Measurements from ENCODE around the gene METTL21A.

The METTL21A gene

GRCh38 chr2:207621501-207622039 lies 3.6 kb downstream of the METTL21A start:
- no peak for DNase-seq

DNA sequence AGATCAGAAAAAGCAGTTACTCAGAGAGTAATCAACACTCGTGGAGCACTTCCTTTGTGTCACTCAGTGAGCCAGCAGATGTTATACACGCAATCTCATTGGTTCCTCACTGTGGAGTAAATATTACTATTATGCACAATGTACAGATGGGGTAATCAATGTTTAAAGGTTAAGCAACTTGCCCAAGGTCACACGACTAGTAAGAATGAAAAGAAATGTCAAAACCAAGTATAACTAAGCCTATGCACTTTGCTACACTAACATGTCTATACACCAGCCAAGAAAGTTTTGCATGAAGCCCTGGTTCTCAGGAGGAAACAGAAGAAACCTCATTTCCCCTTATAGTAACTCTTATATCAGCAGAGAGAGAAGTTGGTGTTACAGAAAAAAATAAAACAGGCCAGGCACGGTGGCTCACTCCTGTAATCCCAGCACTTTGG lies 5.4 kb downstream of the METTL21A start:
- no peak for DNase-seq

DNA sequence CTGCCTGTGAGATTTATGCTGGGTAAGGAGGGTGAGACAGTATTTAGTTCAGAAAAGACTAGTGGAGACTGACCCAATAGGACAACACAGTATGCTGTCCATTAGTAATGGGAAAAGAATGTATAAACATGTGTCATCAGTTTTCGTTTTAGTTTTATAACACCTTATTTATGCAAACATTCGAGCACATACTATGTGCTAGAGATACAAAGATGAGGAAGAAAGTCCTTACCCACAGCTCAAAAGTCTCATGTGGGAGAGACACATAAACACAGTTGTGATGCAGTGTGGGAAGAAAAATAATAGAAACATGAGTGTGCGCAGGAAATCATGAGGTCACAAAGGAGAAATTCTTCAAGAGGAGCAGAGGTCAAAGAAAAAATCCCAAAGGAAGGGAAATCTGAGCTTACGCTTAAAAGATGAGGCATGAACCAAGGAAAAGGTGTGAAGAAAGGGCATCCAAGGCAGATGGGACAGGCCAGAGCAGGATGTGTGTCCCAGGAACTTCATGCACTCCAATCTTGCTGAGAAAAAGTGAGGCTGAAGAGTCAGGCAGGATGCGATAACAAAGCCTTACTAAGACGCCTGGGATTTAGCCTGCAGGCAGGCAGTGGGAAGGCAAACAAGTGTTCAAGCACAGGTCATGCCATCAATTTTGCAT lies 8.1 kb downstream of the METTL21A start:
- DNase-seq, result no peak

DNA sequence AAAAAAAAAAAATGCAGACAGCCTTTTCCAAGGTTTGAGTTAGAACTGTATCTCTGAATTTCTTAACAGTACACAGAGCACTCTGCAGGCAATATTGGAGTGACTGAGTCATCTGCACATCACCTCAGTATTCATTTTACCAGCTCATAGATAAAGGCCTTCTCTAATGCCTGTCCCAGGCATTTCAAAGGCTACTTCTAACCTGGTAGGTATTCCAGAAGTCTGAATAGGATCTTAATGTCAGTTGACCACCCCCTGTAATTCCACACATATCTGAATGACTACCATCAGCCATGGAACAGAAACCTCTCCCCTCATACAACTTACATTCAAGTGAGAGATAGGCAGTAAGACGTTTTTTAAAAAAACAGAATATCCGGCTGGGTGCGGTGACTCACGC lies 9.0 kb downstream of the METTL21A start:
- no peak for DNase-seq

DNA sequence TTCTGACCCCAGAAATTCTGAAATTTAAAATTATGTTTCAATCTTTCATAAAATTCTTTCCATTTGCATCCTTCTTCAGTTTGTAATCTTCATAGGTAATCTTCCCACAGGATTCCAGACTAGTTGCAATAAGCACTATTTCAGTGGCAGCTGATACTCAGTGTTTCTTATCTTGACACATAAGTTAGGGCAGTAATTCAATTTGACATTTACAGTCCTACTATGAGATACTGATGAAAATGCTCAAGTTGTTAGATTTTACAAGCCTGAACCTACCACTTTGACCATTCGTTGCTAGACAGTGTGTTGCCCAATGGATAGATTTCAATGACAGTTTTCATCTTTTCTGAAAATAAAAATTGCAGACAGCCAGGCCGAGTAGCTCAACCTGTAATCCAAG lies 10.4 kb downstream of the METTL21A start:
- no peak for DNase-seq

DNA sequence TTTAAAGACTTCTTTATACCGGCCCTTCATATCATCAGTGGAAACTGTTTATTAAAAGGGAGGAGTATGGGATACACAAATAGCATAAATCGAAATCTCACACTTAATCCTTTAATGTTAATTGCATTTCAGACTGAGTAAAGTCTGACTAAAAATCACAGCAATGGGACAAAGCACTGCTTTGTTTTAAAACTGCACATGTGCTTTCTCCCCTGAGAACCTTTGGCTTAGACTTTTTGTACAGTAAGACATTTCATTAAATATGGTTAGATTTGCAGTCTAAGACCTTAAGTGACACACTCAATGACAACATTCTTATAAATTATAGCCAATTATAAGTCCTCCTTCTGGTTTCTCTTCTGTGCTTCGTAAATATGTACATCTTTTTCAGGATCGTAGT lies 12.5 kb downstream of the METTL21A start:
- no peak for DNase-seq

DNA sequence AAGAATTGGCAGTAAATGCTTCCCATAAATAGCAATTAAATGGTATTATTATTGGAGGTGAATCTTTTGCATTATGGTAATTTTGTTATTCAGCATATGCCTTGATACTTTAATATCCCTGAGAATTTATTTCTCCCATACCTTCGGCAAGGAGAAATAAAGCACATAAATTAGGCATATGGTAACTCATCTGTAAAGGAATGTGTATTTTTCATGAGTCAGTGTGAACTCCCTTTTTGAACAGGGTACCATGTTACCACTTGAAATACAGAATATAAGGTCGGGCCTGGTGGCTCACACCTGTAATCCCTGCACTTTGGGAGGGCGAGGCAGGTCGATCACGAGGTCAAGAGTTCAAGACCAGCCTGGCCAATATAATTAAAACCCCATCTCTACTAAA lies 18.4 kb downstream of the METTL21A start:
- no peak for DNase-seq

GRCh38 chr2:207606399-207606798 lies 18.8 kb downstream of the METTL21A start:
- DNase-seq, result no peak

GRCh38 chr2:207603486-207603885 lies 21.7 kb downstream of the METTL21A start:
- DNase-seq, result no peak

GRCh38 chr2:207601774-207602173 lies 23.4 kb downstream of the METTL21A start:
- DNase-seq, result no peak

DNA sequence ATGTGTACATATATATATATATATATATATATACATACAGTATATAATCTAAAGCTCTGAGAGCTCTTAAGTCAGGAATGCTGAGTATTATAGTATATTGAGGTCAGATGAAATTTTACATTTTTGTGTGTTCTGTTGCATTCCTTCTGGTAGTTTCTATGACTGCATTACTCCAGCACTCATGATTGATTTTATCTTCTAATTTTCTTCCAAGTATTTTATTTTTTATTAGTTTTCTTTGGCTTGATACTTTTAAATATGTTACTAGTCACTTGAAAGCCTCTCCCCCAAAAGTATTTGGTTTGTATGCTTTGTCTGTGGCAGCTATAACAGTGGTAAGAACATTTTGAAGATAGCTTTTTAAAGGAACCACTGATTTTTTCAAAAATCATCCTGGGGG lies 25.0 kb downstream of the METTL21A start:
- DNase-seq, result no peak

DNA sequence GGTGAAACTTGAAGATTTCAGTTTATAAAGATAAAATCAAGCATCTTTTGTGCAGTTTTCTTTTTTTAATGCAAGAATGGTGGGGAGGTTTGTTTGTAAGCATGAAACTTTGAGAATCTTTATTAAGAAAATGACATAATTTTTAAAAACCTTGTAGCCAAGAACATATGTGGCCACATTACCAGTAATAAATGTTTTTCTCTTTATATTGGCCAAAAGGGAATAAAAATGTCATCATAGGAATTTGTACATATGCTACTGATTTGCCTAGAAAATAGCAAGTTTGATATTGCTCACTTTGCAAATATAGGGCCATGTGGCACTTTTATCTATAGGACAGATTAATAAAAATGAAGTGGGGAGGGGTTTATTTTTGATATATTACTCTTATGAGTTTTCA lies 25.6 kb downstream of the METTL21A start:
- DNase-seq, result no peak

DNA sequence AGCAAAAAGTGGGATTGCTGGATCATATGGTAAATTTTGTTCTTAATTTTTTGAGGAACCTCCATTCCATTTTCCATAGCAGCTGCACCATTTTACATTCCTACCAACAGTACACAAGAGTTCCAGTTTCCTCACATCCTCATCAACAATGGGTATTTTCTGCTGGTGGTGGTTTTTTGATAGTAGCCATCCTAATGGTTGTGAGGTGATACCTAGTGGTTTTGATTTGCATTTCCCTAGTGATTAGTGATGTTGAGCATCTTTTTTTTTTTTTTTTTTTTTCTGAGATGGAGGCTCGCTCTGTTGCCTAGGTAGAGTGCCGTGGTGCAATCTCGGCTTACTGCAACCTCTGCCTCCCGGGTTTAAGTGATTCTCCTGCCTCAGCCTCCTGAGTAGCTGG lies 30.5 kb downstream of the METTL21A start:
- no peak for DNase-seq

DNA sequence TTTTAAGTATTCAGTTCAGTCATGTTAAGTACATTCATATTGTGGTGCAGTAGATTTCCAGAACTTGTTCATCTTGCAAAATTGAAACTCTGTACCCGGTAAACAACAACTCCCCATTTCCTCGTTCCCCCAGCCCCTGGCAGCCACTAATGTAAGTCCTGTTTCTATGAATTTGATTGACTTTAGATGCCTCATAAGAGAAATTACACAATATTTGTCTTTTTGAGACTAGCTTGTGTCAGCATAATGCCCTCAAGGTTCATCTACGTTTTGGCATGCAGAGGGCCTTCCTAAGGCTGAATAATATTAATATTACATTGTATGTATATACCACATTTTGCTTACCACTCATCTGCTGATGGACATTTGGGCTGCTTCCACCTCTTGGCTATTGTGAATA lies 30.9 kb downstream of the METTL21A start:
- no peak for DNase-seq

GRCh38 chr2:207593277-207593676 lies 31.9 kb downstream of the METTL21A start:
- no peak for DNase-seq

GRCh38 chr2:207589143-207589542 lies 36.1 kb downstream of the METTL21A start:
- DNase-seq, result no peak

GRCh38 chr2:207587305-207587704 lies 37.9 kb downstream of the METTL21A start:
- no peak for DNase-seq

DNA sequence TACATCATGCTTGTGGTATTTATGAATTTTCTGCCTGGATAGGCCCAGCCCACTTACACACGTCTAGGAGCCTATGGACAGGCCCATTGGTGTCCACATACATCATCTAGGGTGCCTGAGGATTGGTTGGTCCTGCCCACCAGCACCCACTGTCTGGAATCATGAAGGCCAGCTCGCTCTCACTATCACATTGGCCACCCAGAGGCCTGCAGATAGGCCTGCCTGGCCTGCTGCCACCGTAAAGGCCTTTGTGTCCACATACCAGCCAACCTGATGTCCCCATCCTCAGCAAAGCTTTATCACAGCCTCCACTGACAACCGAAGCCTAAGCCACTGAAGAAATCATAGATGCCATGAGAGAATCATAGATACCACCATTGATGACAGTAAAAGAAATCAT lies 40.2 kb downstream of the METTL21A start:
- no peak for DNase-seq

DNA sequence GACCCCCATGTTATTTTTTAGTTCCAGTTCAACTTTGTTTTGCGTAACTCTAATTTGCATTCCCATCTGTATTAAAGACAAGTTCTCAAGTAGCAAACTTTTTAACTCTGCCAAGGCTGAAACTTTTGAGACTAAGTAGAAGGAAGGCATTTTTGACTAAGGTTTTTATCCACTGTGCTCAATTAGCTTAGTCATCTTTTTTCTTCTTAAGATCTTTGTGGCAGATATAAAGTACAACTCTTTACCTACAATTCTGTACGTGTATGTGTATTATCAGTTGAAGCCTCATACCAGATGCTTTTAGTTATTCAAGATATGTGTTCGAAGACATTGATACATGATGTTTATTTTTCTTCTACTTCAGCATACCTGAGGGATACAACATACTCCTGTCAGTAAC lies 53.8 kb downstream of the METTL21A start:
- no peak for DNase-seq

GRCh38 chr2:207567671-207568070 lies 57.5 kb downstream of the METTL21A start:
- no peak for DNase-seq

- DNase-seq, result no peak
Measured at GRCh38 chr2:207565736-207566500, 59.3 kb downstream of the METTL21A start.

All from NCI-H1105 (cell line).